NCI-H1436 (cell line): Measurements from ENCODE around the gene TEKT5.
"Not testable (repeated sequence)": the region's sequence is repeated elsewhere in the genome, so short reads cannot be mapped to it uniquely, and the experiment has no call there.

Experiments
- DNase-seq: peaks from one replicate; lab custom pipeline; 2025; lab: John Stamatoyannopoulos, UW

TEKT5 gene

GRCh38 chr16:10684511-10685151 lies 10.1 kb downstream of the TEKT5 start:
- no peak for DNase-seq

GRCh38 chr16:10683170-10683569 lies 11.6 kb downstream of the TEKT5 start:
- no peak for DNase-seq

DNA sequence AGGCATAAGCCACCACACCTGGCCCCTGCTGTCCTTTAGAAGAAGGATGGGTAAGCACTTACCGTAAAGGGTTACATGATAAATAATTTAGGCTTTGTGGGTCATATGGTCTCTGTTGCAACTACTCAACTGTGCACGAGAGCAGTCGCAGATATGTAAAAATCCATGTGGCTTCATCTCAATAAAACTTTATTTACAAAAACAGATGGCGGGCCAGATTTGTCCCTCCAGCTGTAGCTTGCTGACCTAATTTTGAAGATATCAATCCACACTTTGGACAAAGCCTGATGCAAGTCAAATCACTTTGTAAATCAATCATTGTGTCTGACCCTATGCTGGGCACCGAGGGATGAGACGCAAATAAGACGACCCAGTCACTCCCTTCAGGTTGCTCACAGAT lies 12.1 kb downstream of the TEKT5 start:
- no peak for DNase-seq

GRCh38 chr16:10681310-10682308 lies 13.1 kb downstream of the TEKT5 start:
- DNase-seq = no peak

DNA sequence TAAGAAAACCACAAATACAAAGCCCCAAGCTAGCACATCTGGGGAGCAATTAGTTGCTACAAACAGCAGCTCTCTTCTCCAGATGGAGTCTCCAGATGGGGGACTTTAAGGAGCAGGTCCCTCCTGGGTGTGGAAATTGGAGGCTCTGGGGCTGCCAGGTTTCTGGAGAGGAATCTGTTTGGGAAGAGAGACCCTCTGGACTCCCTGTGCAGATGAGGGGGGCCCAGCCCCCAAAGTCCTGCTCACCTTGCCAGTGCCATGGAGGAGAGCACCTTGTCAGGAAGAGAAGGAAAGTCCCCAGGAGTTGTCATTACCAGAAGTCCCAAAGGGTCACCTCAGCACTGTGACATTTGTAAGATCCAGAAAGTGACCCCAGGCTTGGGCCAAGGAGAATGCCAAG lies 14.8 kb downstream of the TEKT5 start:
- DNase-seq = no peak

DNA sequence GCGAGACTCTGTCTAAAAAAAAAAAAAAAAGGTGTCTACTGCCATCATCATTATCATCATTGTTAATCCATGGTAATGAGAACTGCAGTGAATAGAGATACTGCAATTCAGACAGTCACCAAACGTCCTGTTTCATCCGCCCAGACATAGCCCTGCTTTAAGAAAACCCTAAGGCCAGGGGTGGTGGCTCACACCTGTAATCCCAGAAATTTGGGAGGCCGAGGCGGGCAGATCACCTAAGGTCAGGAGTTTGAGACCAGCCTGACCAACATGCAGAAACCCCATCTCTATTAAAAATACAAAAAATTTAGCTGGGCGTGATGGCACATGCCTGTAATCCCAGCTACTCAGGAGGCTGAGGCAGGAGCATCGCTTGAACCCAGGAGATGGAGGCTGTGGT lies 15.3 kb downstream of the TEKT5 start:
- DNase-seq = not testable (repeated sequence)

- DNase-seq = peak; percentile 91
Measured at GRCh38 chr16:10678655-10679054, 16.1 kb downstream of the TEKT5 start.

GRCh38 chr16:10676284-10676683 lies 18.4 kb downstream of the TEKT5 start:
- DNase-seq = no peak

GRCh38 chr16:10675861-10676260 lies 18.9 kb downstream of the TEKT5 start:
- no peak for DNase-seq

DNA sequence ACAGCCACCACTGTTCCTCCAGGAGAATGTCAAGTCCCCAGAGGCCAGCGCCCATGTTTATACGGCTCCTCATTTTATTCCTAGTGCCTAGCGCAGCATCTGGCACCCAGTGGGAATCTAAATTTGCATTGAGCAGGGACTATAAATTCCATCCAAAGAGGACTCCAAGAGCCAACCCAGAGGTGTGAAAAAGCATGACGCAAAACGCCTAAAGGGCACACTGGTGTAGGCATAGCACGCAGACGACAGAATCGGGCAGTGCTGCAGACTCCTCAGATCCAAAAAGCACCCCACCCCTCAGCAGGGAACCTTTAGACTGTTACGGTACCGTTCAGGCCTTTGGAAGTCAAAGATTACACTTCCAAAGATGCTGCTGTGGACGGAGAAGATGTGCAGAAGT lies 19.5 kb downstream of the TEKT5 start:
- DNase-seq = no peak

DNA sequence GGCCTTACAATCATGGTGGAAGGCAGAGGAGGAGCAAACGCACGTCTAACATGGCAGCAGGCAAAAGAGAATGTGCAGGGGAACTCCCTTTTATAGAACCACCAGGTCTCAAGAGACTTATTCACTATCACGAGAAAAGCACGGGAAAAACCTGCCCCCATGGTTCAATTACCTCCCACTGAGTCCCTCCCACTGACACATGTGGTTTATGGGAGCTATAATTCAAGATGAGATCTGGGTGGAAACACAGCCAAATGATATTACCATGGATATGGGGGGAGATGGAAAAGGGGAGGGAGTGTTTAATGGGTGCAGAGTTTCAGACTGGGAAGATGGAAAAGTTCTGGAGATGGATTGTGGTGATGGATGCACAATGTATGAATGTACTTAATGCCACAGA lies 23.0 kb downstream of the TEKT5 start:
- DNase-seq = no peak

- no peak for DNase-seq
Measured at GRCh38 chr16:10669791-10670190, 24.9 kb downstream of the TEKT5 start.

DNA sequence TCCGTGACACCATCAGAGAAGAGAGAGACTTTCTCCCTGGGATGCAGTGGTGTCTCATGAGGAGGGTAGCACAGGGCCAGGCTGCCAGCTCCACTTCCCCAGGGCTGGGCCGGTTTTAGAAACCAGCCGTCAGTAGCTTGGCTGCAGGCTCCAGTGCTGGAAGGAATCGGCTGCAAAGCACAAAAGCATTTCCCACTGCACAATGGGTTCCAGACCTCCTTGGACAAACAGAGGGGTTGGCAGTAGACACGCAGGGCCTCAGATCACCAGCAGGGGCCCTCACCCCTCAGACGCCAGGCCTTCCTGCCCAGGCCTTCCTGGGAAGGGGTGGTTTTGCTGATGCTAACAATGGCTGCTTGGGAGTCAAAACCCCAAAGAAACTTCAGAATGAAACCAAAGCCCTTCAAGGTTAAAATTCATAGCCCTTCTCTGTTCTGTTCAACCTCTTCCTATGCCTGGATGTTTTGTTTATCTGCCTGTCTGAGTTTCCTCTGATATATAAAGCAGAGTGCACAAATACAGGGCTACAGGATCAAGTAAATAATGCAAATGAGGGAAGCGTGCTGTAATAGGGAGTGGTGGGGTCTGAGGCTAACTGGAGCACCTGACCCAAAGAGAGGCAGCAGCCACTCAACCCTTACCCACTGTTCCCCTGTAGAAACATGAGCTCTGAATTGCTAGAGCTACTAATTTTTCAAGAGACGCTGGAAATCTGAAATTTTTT lies 26.2 kb downstream of the TEKT5 start:
- DNase-seq = no peak

GRCh38 chr16:10667239-10667638 lies 27.5 kb downstream of the TEKT5 start:
- no peak for DNase-seq

- DNase-seq = no peak
Measured at GRCh38 chr16:10666291-10666690, 28.4 kb downstream of the TEKT5 start.

- no peak for DNase-seq
Measured at GRCh38 chr16:10665166-10665565, 29.6 kb downstream of the TEKT5 start.

DNA sequence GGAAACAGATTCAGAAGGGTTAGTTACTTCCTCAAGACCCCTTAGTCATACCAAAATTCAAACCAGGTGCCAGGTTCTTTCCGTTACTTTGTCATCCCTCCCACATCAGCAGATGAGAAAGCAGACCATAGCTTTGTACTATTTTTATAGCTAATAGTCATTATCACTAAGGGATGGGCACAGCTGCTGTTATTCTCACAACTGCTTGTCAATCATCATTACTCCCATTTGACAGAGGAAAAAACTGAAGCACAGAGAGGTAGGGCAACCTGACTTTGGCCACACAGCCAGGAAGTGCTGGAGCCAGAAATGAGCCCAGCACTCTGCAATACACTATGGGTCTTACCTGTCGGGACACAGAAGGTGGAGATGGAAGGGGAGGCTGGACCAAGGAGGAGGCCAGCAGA lies 30.0 kb downstream of the TEKT5 start:
- no peak for DNase-seq

DNA sequence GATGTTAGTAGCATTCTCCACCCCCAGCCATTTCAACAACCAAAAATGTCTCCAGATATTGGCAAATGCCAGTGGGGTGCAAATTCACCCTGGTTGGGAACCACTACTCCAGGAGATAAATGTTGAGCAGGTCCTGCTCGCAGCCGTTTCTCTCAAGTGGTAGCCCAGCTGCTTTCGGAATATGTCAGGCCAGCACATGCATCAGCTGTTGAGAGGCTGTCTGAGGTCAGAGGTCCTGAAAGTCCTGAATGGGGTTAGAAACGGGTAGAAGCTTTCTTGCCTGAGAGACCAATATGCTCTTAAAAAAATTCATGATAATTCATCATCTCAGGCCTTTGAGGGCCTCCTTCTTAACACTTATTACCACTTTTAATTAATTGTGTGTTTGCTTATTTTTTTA lies 31.0 kb downstream of the TEKT5 start:
- DNase-seq = no peak

DNA sequence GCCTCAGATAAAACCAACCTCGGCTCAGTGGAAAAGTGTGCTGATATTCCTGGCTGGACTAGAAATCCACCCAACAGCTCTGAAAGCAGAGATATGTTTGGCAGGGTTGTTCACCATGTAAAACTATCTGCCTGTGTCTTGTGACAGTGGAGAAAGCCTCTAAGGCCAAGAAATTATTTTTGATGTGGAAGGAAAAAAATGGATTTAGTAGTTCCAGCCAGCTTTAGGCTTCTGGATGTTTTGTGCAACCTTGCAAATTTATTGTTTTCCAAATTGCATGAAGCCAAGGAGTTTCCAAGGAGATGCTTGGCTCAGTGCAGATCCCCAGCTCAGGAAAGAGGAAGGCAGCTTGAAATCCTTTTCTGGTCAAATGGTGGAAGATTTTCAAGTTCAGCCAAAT lies 31.6 kb downstream of the TEKT5 start:
- DNase-seq = no peak

DNA sequence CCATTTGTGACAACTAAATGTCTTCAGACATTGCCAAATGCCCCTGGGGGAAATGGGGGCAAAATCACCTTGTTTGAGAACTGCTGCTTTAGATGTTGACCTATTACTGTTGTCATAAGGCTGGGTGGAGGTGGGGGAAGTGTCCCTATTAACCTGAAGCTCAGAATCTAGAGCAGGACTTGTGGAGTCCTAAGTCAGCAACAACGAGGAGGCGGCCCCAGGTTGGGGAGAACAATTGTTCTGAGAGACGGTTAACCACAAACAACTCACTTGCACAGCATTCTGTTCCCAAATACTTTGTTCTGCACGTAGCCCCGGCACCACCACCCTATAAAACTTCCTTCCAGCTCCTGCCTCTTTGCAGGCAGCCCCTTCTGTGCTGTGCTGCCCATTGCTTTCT lies 32.5 kb downstream of the TEKT5 start:
- no peak for DNase-seq

GRCh38 chr16:10661737-10662136 lies 33.0 kb downstream of the TEKT5 start:
- DNase-seq = no peak

- no peak for DNase-seq
Measured at GRCh38 chr16:10660950-10661635, 33.6 kb downstream of the TEKT5 start.
